Skeletal muscle satellite cell (primary cell): ENCODE results near the gene SLCO2A1.

Source experiments
- H3K27me3 ChIP-seq: 2 replicates; pipeline ENCODE4 v1.7.0; 2013; ENCODE audit warnings: low read length; ENCODE audit not compliant: control insufficient read depth, insufficient read depth
- H3K36me3 ChIP-seq: 2 replicates; pipeline ENCODE4 v1.7.0; 2013; ENCODE audit warnings: mild to moderate bottlenecking, control low read depth, low read length; ENCODE audit not compliant: insufficient read depth
- H3K4me1 ChIP-seq: 2 replicates; pipeline ENCODE4 v1.7.0; 2013; ENCODE audit warnings: low read length; ENCODE audit not compliant: control insufficient read depth, insufficient read depth
- H3K4me2 ChIP-seq: 2 replicates; pipeline ENCODE4 v1.7.0; 2013; ENCODE audit warnings: mild to moderate bottlenecking, low read length
- H3K4me3 ChIP-seq: 2 replicates; pipeline ENCODE4 v1.7.0; 2013; ENCODE audit warnings: low read length
- H3K9ac ChIP-seq: 2 replicates; pipeline ENCODE4 v1.7.0; 2013; ENCODE audit warnings: mild to moderate bottlenecking, low read depth, low read length, moderate library complexity
- H3K9me3 ChIP-seq: replicated peaks from 2 replicates; pipeline ENCODE4 v1.7.0; 2013; ENCODE audit warnings: mild to moderate bottlenecking, control low read depth, low read length

SLCO2A1 gene

DNA sequence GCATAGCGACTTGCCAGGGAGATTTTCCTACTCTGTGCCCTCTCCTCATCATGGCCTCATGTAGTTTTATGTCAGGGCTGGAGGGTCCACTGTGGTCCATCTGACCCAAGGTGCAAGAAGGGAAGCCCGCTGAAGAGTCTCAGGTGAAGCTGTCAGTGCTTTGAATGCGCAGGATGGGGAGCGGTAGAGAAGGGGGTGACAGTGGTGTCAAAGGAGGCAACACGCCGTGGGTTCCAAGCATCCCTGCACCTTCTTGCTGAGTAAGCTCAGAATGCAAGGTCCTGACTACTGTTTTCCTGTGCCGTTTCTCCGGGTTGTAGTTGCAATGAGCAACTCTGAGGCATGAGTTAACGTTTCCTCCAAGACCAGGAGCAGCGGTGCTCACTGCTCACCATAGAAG, 89.2 kb downstream of the SLCO2A1 start:
- Histone ChIP-seq H3K27me3 (no peaks in the 10 kb centered on the region), H3K4me2 (no peak overlapping the region), H3K9me3 (no peaks in the 10 kb centered on the region), H3K4me3 (no peak overlapping the region), H3K9ac (no peak overlapping the region), H3K4me1 (peaks cover 39% of the 10 kb centered on the region), H3K36me3 (no peaks in the 10 kb centered on the region)

GRCh38 chr3:133939463-133939835, 90.3 kb downstream of the SLCO2A1 start:
- Histone ChIP-seq H3K27me3 (no peaks in the 10 kb centered on the region), H3K9me3 (no peaks in the 10 kb centered on the region), H3K4me3 (no peak overlapping the region), H3K9ac (no peak overlapping the region), H3K36me3 (no peaks in the 10 kb centered on the region), H3K4me1 (peaks cover 28% of the 10 kb centered on the region), H3K4me2 (no peak overlapping the region)

GRCh38 chr3:133938770-133939462, 90.8 kb downstream of the SLCO2A1 start:
- H3K4me3 ChIP-seq: no peak overlapping the region
- no peaks in the 10 kb centered on the region for H3K9me3 ChIP-seq
- H3K36me3 ChIP-seq: no peaks in the 10 kb centered on the region
- no peaks in the 10 kb centered on the region for H3K27me3 ChIP-seq
- H3K4me1 ChIP-seq: peaks cover 23% of the 10 kb centered on the region
- no peak overlapping the region for H3K9ac ChIP-seq
- H3K4me2 ChIP-seq: no peak overlapping the region

GRCh38 chr3:133937756-133938601, 91.7 kb downstream of the SLCO2A1 start:
- Histone ChIP-seq H3K9me3 (no peaks in the 10 kb centered on the region), H3K27me3 (no peaks in the 10 kb centered on the region)

GRCh38 chr3:133937061-133937686, 92.6 kb downstream of the SLCO2A1 start:
- no peak overlapping the region for H3K9ac ChIP-seq
- H3K36me3 ChIP-seq: no peaks in the 10 kb centered on the region
- no peak overlapping the region for H3K4me3 ChIP-seq
- H3K27me3 ChIP-seq: no peaks in the 10 kb centered on the region
- no peak overlapping the region for H3K4me2 ChIP-seq
- peaks cover 9% of the 10 kb centered on the region for H3K4me1 ChIP-seq
- H3K9me3 ChIP-seq: no peaks in the 10 kb centered on the region

More at GRCh38 chr3:133937756-133938601, 91.7 kb downstream of the SLCO2A1 start:
- no peak overlapping the region for H3K4me2 ChIP-seq
- H3K4me3 ChIP-seq: no peak overlapping the region
- no peak overlapping the region for H3K9ac ChIP-seq
- peaks cover 14% of the 10 kb centered on the region for H3K4me1 ChIP-seq
- no peaks in the 10 kb centered on the region for H3K36me3 ChIP-seq

- Histone ChIP-seq H3K27me3 (no peaks in the 10 kb centered on the region), H3K4me2 (no peak overlapping the region), H3K36me3 (no peaks in the 10 kb centered on the region), H3K4me1 (peaks cover 2% of the 10 kb centered on the region), H3K9ac (no peak overlapping the region), H3K4me3 (no peak overlapping the region), H3K9me3 (no peaks in the 10 kb centered on the region)
These were observed 93.6 kb downstream of the SLCO2A1 start for GRCh38 chr3:133935843-133936769.

GRCh38 chr3:133934996-133935842, 94.5 kb downstream of the SLCO2A1 start:
- Histone ChIP-seq H3K36me3 (no peaks in the 10 kb centered on the region), H3K9me3 (no peaks in the 10 kb centered on the region), H3K27me3 (no peaks in the 10 kb centered on the region), H3K4me2 (no peak overlapping the region), H3K4me1 (no peaks in the 10 kb centered on the region), H3K4me3 (no peak overlapping the region), H3K9ac (no peak overlapping the region)

GRCh38 chr3:133934073-133934970, 95.4 kb downstream of the SLCO2A1 start:
- Histone ChIP-seq H3K4me3 (no peak overlapping the region), H3K9ac (no peak overlapping the region), H3K36me3 (no peaks in the 10 kb centered on the region), H3K4me1 (no peaks in the 10 kb centered on the region), H3K9me3 (no peaks in the 10 kb centered on the region), H3K27me3 (no peaks in the 10 kb centered on the region), H3K4me2 (no peak overlapping the region)

- Histone ChIP-seq H3K4me2 (no peak overlapping the region), H3K4me3 (no peak overlapping the region), H3K9ac (no peak overlapping the region), H3K36me3 (no peaks in the 10 kb centered on the region), H3K9me3 (no peaks in the 10 kb centered on the region), H3K4me1 (no peaks in the 10 kb centered on the region), H3K27me3 (no peaks in the 10 kb centered on the region)
These were observed 96.4 kb downstream of the SLCO2A1 start for GRCh38 chr3:133933097-133934024.
